Gastroesophageal sphincter (tissue), 3 donors: Measurements from ENCODE around the gene TP63.

Experiments used
- CTCF ChIP-seq, 4 experiments: fragments of 200-600 bp in 2 of 4; fragments of 450-650 bp in 2 of 4; sonication (generic) in 1 of 4; IDR thresholded peaks; one replicate each; pipeline ENCODE4 v1.5.1; 2017 to 2019; ENCODE audit warnings: antibody characterized with exemption in 4 of 4, mild to moderate bottlenecking in 2 of 4, moderate library complexity in 2 of 4
- EP300 ChIP-seq: sonication (generic); formaldehyde crosslinking; IDR thresholded peaks from one replicate; pipeline ENCODE4 v1.6.1; 2017; ENCODE audit warnings: antibody characterized with exemption, mild to moderate bottlenecking
- POLR2AphosphoS5 ChIP-seq: sonication (generic); formaldehyde crosslinking; IDR thresholded peaks from one replicate; pipeline ENCODE4 v1.6.1; 2017; ENCODE audit warnings: antibody characterized with exemption

DNA sequence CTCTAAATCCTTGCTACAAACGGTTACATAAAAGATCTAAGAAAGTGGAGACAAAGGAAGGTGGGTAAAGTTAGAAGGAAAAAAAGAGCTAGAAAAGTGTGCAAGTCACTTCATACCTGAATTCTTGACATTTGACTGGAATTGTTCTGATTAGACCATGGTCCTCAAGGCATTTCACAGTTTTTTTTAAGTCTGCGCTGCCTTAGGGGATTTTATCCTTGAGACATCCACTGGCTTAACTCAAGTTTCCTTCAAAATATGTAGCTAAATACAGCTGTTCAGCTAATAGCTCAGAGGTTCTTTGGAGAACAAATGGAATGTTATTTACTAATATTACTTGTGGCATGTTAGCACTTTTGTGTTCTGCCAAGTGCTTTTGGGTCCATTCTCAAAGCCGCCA, 236.9 kb downstream of the TP63 start:
- TF ChIP-seq POLR2AphosphoS5 (no peak), CTCF (IDR thresholded peaks at IDR 0.05) (no peak), EP300 (no peak)
